Colonic mucosa (tissue), 4 donors: ENCODE results near the gene PLCL2. TPM values are rescaled to one million over a fixed set of nuclear protein-coding genes. Genes with fewer than 3 reads are reported as not detected.

Experiments
- DNase-seq: peaks from one replicate; pipeline ENCODE4 v3.0.0-alpha.2; 2020
- H3K27ac ChIP-seq: fragments of 200-600 bp; one replicate; pipeline ENCODE4 v1.8.0; 2021
- H3K27me3 ChIP-seq: fragments of 200-600 bp; one replicate; pipeline ENCODE4 v1.8.0; 2021
- H3K36me3 ChIP-seq: fragments of 200-600 bp; one replicate; pipeline ENCODE4 v1.8.0; 2021
- H3K4me1 ChIP-seq: fragments of 200-600 bp; one replicate; pipeline ENCODE4 v1.8.0; 2021; ENCODE audit warnings: mild to moderate bottlenecking
- H3K4me3 ChIP-seq: fragments of 200-600 bp; one replicate; pipeline ENCODE4 v1.8.0; 2021
- H3K9ac ChIP-seq, 2 donors: one replicate each; pipeline ENCODE4 v1.7.0; 2013; ENCODE audit warnings: control low read depth in 2 of 2, low read depth in 2 of 2, low read length in 2 of 2
- H3K9me3 ChIP-seq: fragments of 200-600 bp; one replicate; pipeline ENCODE4 v1.8.0; 2021
- CTCF ChIP-seq: fragments of 200-600 bp; IDR thresholded peaks from one replicate; pipeline ENCODE4 v1.8.0; 2022; ENCODE audit warnings: antibody characterized with exemption, mild to moderate bottlenecking
- intact Hi-C: fragments of 100-400 bp; cut with DNase I; formaldehyde crosslinking; loops from one replicate; pipeline ENCODE4 v1.14.1; 2022
- total RNA-seq, 2 donors: library from RNA; stranded (reverse); fragmentation: NEBNext Ultra II Directional in 1 of 2; extraction: Animal tissue kit (Norgen Biotek cat#: 25700) in 1 of 2; gene quantifications; one replicate each; pipeline ENCODE4 v1.2.1, GENCODE V29; 2021
- donor health status: healthy.
- donor health status: DM: no; HTN: no; CAD: no.
- donor health status: DM: no; HTN: no; CAD: no.

Gene PLCL2
- total RNA-seq, 2 donors from 2014 or later: 12.3 to 15.0 TPM

DNA sequence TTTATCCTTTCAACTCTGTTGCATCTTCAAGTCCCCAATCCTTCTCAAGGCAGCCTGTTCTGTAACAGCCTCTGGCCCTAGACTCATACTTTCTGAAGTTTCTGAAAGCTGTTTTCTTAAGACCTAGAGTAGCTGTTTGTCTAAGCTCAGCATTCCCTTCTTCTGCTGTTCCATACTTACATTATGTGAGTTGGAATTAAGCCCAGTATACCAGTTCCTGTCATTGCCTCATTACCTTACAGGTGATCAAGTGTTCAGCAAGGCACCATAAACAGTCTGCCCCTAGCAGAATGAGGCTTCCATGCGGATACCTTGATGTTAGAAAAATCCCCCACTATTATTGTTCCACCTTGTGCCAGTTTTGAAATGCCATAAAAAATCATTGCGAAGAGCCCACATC is 180.6 kb downstream of the PLCL2 start:
- no peak overlapping the region for H3K9ac ChIP-seq
- no peaks in the 10 kb centered on the region for H3K9me3 ChIP-seq
- no peak overlapping the region for H3K27ac ChIP-seq
- intact Hi-C loops: no loop called here
- peaks cover 3% of the 10 kb centered on the region for H3K4me1 ChIP-seq
- H3K4me3 ChIP-seq: no peak overlapping the region
- DNase-seq: no peak
- no peaks in the 10 kb centered on the region for H3K27me3 ChIP-seq
- H3K36me3 ChIP-seq: no peaks in the 10 kb centered on the region
- no peak for TF ChIP-seq CTCF

DNA sequence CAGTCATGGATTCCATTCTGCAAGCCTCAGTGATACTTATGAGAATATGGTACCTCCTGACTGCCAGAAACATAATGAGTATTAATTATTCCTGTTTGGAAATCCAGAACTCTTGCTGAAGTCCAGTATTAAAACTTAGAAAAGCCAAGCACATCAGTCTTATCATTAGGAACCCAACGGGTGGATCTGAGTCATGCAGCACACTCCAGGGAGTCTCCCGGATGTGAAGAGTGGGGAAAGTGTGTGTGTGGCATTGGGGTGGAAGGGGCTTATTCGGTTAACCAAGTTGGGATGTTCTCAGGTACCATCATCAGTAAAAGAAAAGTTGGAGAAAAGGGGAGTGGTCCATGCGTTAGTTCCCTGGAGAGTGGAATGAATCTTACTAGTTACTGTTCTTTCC is 181.1 kb downstream of the PLCL2 start:
- no peaks in the 10 kb centered on the region for H3K36me3 ChIP-seq
- no peak overlapping the region for H3K27ac ChIP-seq
- no peak overlapping the region for H3K4me3 ChIP-seq
- H3K27me3 ChIP-seq: no peaks in the 10 kb centered on the region
- no peak overlapping the region for H3K9ac ChIP-seq
- DNase-seq: no peak
- TF ChIP-seq CTCF: no peak
- intact Hi-C loops: no loop called here
- peaks cover 7% of the 10 kb centered on the region for H3K4me1 ChIP-seq
- no peaks in the 10 kb centered on the region for H3K9me3 ChIP-seq

DNA sequence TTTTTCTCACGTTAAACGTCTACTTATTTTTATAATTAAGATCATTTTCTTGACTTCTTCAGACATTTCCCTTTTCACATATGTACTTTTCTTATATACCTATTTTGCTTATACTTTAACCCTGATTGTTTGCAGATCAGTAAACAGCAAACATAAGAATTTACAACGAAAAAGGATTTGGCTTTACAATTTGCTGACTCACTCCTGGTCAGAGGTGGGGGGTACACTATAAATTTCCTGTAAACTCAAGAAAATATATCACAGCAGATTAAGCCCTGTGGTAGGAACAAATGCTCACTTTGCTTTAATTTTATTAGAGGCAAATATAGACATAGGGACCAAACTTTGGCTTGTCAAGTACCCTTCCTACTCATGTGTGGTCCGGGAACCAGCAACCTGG is 185.0 kb downstream of the PLCL2 start:
- no peak overlapping the region for H3K4me3 ChIP-seq
- H3K36me3 ChIP-seq: no peaks in the 10 kb centered on the region
- intact Hi-C loops: no loop called here
- H3K9ac ChIP-seq: no peak overlapping the region
- no peak for TF ChIP-seq CTCF
- H3K4me1 ChIP-seq: peaks cover 7% of the 10 kb centered on the region
- no peak overlapping the region for H3K27ac ChIP-seq
- H3K27me3 ChIP-seq: no peaks in the 10 kb centered on the region
- H3K9me3 ChIP-seq: no peaks in the 10 kb centered on the region
- DNase-seq: no peak

DNA sequence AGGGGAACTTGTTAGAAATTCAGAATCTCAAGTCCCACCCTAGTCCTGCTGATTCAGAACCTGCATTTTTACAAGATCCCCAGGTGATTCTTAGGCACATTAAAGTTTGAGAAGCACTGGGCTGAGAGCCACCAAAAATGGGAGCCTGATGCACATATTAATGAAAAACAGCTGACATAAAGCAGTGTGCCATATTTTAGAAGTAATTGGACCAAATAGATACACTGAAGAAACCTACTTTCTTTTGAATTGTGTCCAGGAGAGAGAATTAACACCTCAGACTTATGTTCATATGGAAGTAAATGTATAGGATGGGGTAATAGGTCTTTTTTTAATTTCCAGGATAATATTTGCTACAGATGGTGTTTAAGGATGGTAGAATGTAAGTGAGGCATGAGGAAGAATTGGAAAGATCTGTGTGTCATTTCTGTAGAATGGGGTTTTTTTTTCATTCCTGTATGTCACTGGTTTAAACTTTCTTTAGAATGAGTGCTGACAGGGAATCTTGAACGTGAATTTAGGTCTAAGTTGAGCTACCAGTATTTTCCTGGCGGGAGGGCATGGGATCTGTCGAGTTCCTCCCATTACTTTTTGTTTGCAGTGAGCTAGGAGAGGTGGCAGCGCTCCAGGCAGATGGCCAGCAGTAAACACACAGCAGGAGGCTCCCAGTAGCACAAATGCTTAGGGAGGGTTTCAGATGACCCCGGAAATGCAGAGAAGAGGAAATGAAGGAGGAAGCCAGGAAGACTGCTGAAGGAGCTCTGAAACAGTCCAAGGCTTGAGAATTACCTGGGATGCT is 185.6 kb downstream of the PLCL2 start:
- Histone ChIP-seq H3K27ac (no peak overlapping the region), H3K9ac (no peak overlapping the region), H3K9me3 (no peaks in the 10 kb centered on the region), H3K4me3 (no peak overlapping the region), H3K27me3 (no peaks in the 10 kb centered on the region), H3K36me3 (no peaks in the 10 kb centered on the region), H3K4me1 (peaks cover 7% of the 10 kb centered on the region)
- TF ChIP-seq CTCF: no peak
- intact Hi-C loops: no loop called here
- DNase-seq: peak; percentile 62

- TF ChIP-seq CTCF: no peak
- Histone ChIP-seq H3K9ac (no peak overlapping the region), H3K9me3 (no peaks in the 10 kb centered on the region), H3K27ac (no peak overlapping the region), H3K36me3 (no peaks in the 10 kb centered on the region), H3K27me3 (no peaks in the 10 kb centered on the region), H3K4me3 (no peak overlapping the region), H3K4me1 (peaks cover 7% of the 10 kb centered on the region)
- intact Hi-C loops: no loop called here
- no peak for DNase-seq
Measured at GRCh38 chr3:17074559-17074958, 189.8 kb downstream of the PLCL2 start.
